Activated CD4-positive, alpha-beta T cell treated with anti-CD3 and anti-CD28 coated beads for 1 hour (primary cell): ENCODE data around the gene SP4.
"Not testable (repeated sequence)": the region's sequence is repeated elsewhere in the genome, so short reads cannot be mapped to it uniquely, and the experiment has no call there.

Experiments used
- DNase-seq: peaks from one replicate; pipeline ENCODE4 v3.0.0-alpha.2; 2020

SP4 gene

GRCh38 chr7:21532485-21532884, 104.6 kb downstream of the SP4 start:
- not testable (repeated sequence) for DNase-seq

- not testable (repeated sequence) for DNase-seq
These were observed 105.8 kb downstream of the SP4 start for GRCh38 chr7:21533646-21534045.

- DNase-seq, result not testable (repeated sequence)
These were observed 108.7 kb downstream of the SP4 start for GRCh38 chr7:21536445-21537118.

GRCh38 chr7:21538936-21539495, 111.1 kb downstream of the SP4 start:
- DNase-seq, result no peak

- no peak for DNase-seq
These were observed 115.1 kb downstream of the SP4 start, which contains the start of gene DNAH11 for GRCh38 chr7:21542891-21543527. TSS of gene DNAH11 (plus strand) at chr7:21543039. CDS start at chr7:21543246, 207 bp downstream.

- no peak for DNase-seq
These were observed 115.8 kb downstream of the SP4 start for GRCh38 chr7:21543528-21544302.

- no peak for DNase-seq
These were observed 116.4 kb downstream of the SP4 start for GRCh38 chr7:21544303-21544656.

GRCh38 chr7:21544715-21545114, 116.8 kb downstream of the SP4 start:
- DNase-seq, result no peak

- DNase-seq, result no peak
These were observed 119.6 kb downstream of the SP4 start for GRCh38 chr7:21547501-21547900.

GRCh38 chr7:21548491-21548890, 120.6 kb downstream of the SP4 start:
- no peak for DNase-seq

- DNase-seq, result no peak
These were observed 122.2 kb downstream of the SP4 start for GRCh38 chr7:21550076-21550475.

GRCh38 chr7:21550821-21551531, 123.1 kb downstream of the SP4 start:
- DNase-seq, result no peak

- DNase-seq, result no peak
These were observed 134.5 kb downstream of the SP4 start for GRCh38 chr7:21562385-21562784.
